Heart left ventricle (tissue), 16 donors: ENCODE results near the gene EFCAB3. TPM values are rescaled to one million over a fixed set of nuclear protein-coding genes. Genes with fewer than 3 reads are reported as not detected.

Experiments used
- ATAC-seq, 4 donors: fragments of 200-7000 bp; cut with Tn5 transposase; one replicate each; pipeline ENCODE4 v1.9.1; 2020 to 2022; ENCODE audit warnings: moderate library complexity in 4 of 4, mild to moderate bottlenecking in 3 of 4, moderate number of reproducible peaks in 1 of 4
- DNase-seq, 5 donors: peaks; one replicate each; pipeline ENCODE4 v3.0.0-alpha.2; 2020
- H3K27ac ChIP-seq, 12 donors: fragments of 200-600 bp; sonication (generic) in 4 of 12; one replicate each; pipeline versions ENCODE4 v1.5.0 to v1.8.0; 2016 to 2022; ENCODE audit warnings: mild to moderate bottlenecking in 2 of 12
- H3K27me3 ChIP-seq, 9 donors: fragments of 200-600 bp; sonication (generic) in 2 of 9; one replicate each; pipeline versions ENCODE4 v1.5.1 to v1.8.0; 2016 to 2022; ENCODE audit warnings: mild to moderate bottlenecking in 3 of 9
- H3K36me3 ChIP-seq, 9 donors: fragments of 200-600 bp; sonication (generic) in 2 of 9; one replicate each; pipeline versions ENCODE4 v1.5.0 to v1.8.0; 2018 to 2022; ENCODE audit warnings: mild to moderate bottlenecking in 2 of 9
- H3K4me1 ChIP-seq, 12 donors: fragments of 200-600 bp; sonication (generic) in 4 of 12; one replicate each; pipeline versions ENCODE4 v1.5.0 to v1.8.0; 2016 to 2022; ENCODE audit warnings: mild to moderate bottlenecking in 3 of 12
- H3K4me3 ChIP-seq, 12 donors: fragments of 200-600 bp; sonication (generic) in 4 of 12; one replicate each; pipeline versions ENCODE4 v1.5.0 to v1.8.0; 2017 to 2022; ENCODE audit warnings: mild to moderate bottlenecking in 9 of 12, moderate library complexity in 4 of 12
- H3K9me3 ChIP-seq, 12 donors: fragments of 200-600 bp; sonication (generic) in 4 of 12; one replicate each; pipeline versions ENCODE4 v1.5.0 to v1.8.0; 2016 to 2022; ENCODE audit warnings: mild to moderate bottlenecking in 1 of 12
- POLR2A ChIP-seq, 2 donors: fragments of 450-650 bp; IDR thresholded peaks; one replicate each; pipeline ENCODE4 v1.6.1; 2017; ENCODE audit warnings: antibody characterized with exemption in 2 of 2, mild to moderate bottlenecking in 2 of 2, moderate library complexity in 2 of 2
- WGBS, 4 donors: extraction: QIAGEN DNeasy Blood & Tissue Kit in 2 of 4; methylation state at CpG; one replicate each; pipeline versions ENCODE4 v1.1.5 to v1.1.7; 2013 to 2018; 5-methylcytosine and 5-hydroxymethylcytosine counted together
- intact Hi-C, 10 donors: fragments of 100-400 bp; cut with DNase I; formaldehyde crosslinking; loops; one replicate each; pipeline versions ENCODE4 v1.11.1 to v1.14.2; 2022
- polyA plus RNA-seq, 2 donors: library from polyadenylated mRNA; stranded (reverse); fragments of 200-250 nt; gene quantifications; one replicate each; pipeline ENCODE4 v1.2.3, GENCODE V29; 2013
- total RNA-seq, 9 donors: library from RNA; depleted of rRNA in 2 of 9; stranded (reverse); fragments of >200 nt in 2 of 9; fragmentation: NEBNext Ultra II Directional in 3 of 9; extraction: Animal tissue kit (Norgen Biotek cat#: 25700) in 3 of 9; gene quantifications; one replicate each; pipeline versions ENCODE4 v1.1.0 to v1.2.4, GENCODE V29; 2016 to 2023
- TF ChIP-seq, protein P1 (sequence below), 12 donors: fragments of 200-600 bp; sonication (generic) in 4 of 12; IDR thresholded peaks; one replicate each; pipeline versions ENCODE4 v1.5.0 to v1.8.0; 2018 to 2022; ENCODE audit warnings: antibody characterized with exemption in 12 of 12, mild to moderate bottlenecking in 5 of 12
- donor health status: ischemic (EF 13 %, LVEDD 7.1; RV severe dilation, severe dysfunction).
- donor health status: healthy with polysubstance abuse.
- donor health status: DM: no; HTN: yes; CAD: no.
- donor health status: DM: no; HTN: no; CAD: no.
- donor health status: ischemic (EF 25% LVEDD 6.9; RV normal size, moderate dysfunction).
- donor health status: ischemic (EF 25% LVEDD 5.7; RV mildly dilated, moderate dysfunction).
- donor health status: healthy.
- donor health status: DM: yes; HTN: yes; CAD: no.
- donor health status: ischemic (EF 35%, LVEDD 5.7; RV mildly dilated, moderate dysfunction).
- donor health status: nonischemic (EF 11% LVEDD 7.7; RV severe dilation, severe dysfunction).
- donor health status: DM: yes; HTN: yes; CAD: no.
- donor health status: PGD.
- donor health status: ischemic (EF 29% LVEDD 5.4; RV normal size, mild dysfunction).
- donor health status: nonischemic (EF 23%, LVEDD 6.1; RV moderate dilation, normal function).

The EFCAB3 gene
- total and polyA plus RNA-seq, 11 donors = not detected

DNA sequence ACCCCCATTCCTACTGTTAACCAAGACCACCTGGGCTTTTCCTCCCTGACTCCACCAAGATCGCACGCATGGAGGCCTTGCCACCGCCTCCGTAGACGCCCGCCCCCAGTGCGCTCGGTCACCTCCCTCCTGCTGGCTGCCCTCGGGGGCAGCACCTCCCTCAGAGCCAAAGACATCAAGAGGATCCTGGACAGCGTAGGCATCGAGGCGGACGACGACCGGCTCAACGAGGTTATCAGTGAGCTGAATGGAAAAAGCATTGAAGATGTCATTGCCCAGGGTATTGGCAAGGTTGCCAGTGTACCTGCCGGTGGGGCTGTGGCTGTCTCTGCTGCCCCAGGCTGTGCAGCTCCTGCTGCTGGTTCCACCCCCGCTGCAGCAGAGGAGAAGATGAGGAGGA is 1.2 kb downstream of the EFCAB3 start:
- no peaks in the 10 kb centered on the region for H3K9me3 ChIP-seq
- no peaks in the 10 kb centered on the region for H3K4me1 ChIP-seq
- ATAC-seq = no peak
- no peaks in the 10 kb centered on the region for H3K36me3 ChIP-seq
- TF ChIP-seq POLR2A (IDR thresholded peaks at IDR 0.05) = no peak
- TF ChIP-seq, protein P1, sequence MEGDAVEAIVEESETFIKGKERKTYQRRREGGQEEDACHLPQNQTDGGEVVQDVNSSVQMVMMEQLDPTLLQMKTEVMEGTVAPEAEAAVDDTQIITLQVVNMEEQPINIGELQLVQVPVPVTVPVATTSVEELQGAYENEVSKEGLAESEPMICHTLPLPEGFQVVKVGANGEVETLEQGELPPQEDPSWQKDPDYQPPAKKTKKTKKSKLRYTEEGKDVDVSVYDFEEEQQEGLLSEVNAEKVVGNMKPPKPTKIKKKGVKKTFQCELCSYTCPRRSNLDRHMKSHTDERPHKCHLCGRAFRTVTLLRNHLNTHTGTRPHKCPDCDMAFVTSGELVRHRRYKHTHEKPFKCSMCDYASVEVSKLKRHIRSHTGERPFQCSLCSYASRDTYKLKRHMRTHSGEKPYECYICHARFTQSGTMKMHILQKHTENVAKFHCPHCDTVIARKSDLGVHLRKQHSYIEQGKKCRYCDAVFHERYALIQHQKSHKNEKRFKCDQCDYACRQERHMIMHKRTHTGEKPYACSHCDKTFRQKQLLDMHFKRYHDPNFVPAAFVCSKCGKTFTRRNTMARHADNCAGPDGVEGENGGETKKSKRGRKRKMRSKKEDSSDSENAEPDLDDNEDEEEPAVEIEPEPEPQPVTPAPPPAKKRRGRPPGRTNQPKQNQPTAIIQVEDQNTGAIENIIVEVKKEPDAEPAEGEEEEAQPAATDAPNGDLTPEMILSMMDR (IDR thresholded peaks at IDR 0.05) = no peak
- 79 to 84% (median 83%) methylated on average over 16 to 18 of the region's 18 CpGs for WGBS, 4 donors
- no peak for DNase-seq
- no peak overlapping the region for H3K4me3 ChIP-seq
- peaks cover 0 to 19% (median 0%) of the 10 kb centered on the region in 9 donors for H3K27me3 ChIP-seq
- intact Hi-C loops = no loop called here
- no peak overlapping the region for H3K27ac ChIP-seq

DNA sequence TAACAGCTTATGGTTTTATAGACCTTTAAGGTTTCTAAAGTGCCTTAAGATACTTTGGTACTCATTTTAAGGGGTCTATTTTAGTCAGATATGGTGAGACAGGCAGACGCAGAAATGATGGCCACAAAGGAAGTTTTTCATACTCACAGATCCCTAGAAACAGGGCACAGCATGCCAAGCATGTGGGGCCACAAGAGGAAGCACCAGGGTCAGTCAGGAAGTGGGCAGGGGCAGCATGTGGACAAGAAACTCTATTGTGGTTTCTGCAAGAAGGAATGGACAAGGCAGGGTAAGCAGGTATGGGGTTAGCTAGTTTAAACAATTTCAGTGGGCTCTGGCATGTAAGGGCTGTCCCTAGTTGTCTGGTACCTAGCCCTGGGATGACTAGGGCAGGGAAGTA is 8.5 kb downstream of the EFCAB3 start:
- Histone ChIP-seq H3K36me3 (no peaks in the 10 kb centered on the region), H3K9me3 (no peaks in the 10 kb centered on the region), H3K27ac (no peak overlapping the region), H3K4me1 (no peaks in the 10 kb centered on the region), H3K27me3 (peaks cover 0 to 26% (median 0%) of the 10 kb centered on the region in 9 donors), H3K4me3 (no peak overlapping the region)
- intact Hi-C loops = no loop called here
- no peak for DNase-seq
- 52 to 76% (median 54%) methylated on average over 1 of the region's 1 CpG for WGBS, 4 donors
- no peak for ATAC-seq
- TF ChIP-seq, protein P1 (IDR thresholded peaks at IDR 0.05) = no peak
- TF ChIP-seq POLR2A (IDR thresholded peaks at IDR 0.05) = no peak

DNA sequence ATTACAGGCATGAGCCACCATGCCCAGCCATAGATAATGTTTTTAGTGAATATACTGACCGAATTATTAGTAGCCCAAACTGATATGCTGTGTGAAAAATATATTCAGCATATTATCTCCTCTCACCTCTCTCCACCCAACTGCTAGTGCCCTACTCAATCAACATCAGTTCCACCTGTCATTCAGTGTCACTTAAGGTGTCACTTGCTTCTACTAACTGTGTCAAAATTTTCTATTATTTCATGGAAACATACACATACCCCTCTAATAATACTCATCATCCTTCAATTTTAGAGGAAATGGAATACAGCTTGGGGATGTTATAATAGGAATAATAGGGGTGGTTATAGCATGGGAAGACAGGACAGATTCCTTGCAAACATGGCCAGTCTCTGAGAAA is 12.6 kb downstream of the EFCAB3 start:
- Histone ChIP-seq H3K4me1 (no peaks in the 10 kb centered on the region), H3K4me3 (no peak overlapping the region), H3K36me3 (no peaks in the 10 kb centered on the region), H3K27ac (no peak overlapping the region), H3K9me3 (no peaks in the 10 kb centered on the region), H3K27me3 (peaks cover 0 to 27% (median 0%) of the 10 kb centered on the region in 9 donors)
- intact Hi-C loops = no loop called here
- ATAC-seq (no peak), DNase-seq (no peak)
- whole genome bisulfite sequencing, 4 donors = 58 to 80% (median 72%) methylated on average over 1 of the region's 1 CpG
- no peak for TF ChIP-seq POLR2A (IDR thresholded peaks at IDR 0.05)
- TF ChIP-seq, protein P1 (IDR thresholded peaks at IDR 0.05) = no peak

DNA sequence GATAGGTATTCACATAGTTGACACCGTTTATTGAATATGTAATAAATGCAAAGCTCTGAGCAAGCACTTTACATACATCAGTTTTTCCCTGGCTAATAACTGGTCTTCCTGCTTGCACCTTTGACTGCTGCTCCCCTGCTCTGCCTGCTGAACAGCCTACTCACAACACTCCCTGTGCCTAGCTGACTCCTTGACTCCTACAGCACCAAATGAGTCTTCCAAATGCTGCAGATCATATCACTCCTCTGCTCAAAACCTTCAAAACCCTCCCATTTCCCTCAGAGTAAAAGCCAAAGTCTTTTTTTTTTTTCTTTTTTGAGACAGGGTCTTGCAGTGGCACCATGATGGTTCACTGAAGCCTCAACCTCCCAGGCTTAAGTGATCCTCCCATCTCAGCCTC is 18.5 kb downstream of the EFCAB3 start:
- WGBS, 4 donors = 83 to 98% (median 93%) methylated on average over 1 of the region's 1 CpG
- Histone ChIP-seq H3K27ac (no peak overlapping the region), H3K9me3 (peaks cover 0 to 9% (median 0%) of the 10 kb centered on the region in 12 donors), H3K4me3 (no peak overlapping the region), H3K36me3 (no peaks in the 10 kb centered on the region), H3K27me3 (peaks cover 0 to 13% (median 0%) of the 10 kb centered on the region in 9 donors), H3K4me1 (no peaks in the 10 kb centered on the region)
- DNase-seq = no peak
- TF ChIP-seq POLR2A (IDR thresholded peaks at IDR 0.05) = no peak
- TF ChIP-seq, protein P1 (IDR thresholded peaks at IDR 0.05) = no peak
- intact Hi-C loops = no loop called here
- no peak for ATAC-seq
